Measurements from ENCODE around the gene SLC4A7.
A peak's percentile ranks its signal among the peaks of the same experiment; 100 is the strongest.
"Not testable (repeated sequence)": the region's sequence is repeated elsewhere in the genome, so short reads cannot be mapped to it uniquely, and the experiment has no call there.

The SLC4A7 gene

GRCh38 chr3:27487383-27487782 lies 3.2 kb upstream of the SLC4A7 start:
- no peak for DNase-seq (ENCODE audit: low read depth)

- DNase-seq (ENCODE audit: low read depth), result no peak
Observed at GRCh38 chr3:27486336-27486735, 2.2 kb upstream of the SLC4A7 start.

- no peak for DNase-seq (ENCODE audit: low read depth)
Observed at GRCh38 chr3:27485866-27486265, 1.7 kb upstream of the SLC4A7 start.

- DNase-seq (ENCODE audit: low read depth), result no peak
Observed at GRCh38 chr3:27483117-27484014, 818 bp downstream of the SLC4A7 start.

DNA sequence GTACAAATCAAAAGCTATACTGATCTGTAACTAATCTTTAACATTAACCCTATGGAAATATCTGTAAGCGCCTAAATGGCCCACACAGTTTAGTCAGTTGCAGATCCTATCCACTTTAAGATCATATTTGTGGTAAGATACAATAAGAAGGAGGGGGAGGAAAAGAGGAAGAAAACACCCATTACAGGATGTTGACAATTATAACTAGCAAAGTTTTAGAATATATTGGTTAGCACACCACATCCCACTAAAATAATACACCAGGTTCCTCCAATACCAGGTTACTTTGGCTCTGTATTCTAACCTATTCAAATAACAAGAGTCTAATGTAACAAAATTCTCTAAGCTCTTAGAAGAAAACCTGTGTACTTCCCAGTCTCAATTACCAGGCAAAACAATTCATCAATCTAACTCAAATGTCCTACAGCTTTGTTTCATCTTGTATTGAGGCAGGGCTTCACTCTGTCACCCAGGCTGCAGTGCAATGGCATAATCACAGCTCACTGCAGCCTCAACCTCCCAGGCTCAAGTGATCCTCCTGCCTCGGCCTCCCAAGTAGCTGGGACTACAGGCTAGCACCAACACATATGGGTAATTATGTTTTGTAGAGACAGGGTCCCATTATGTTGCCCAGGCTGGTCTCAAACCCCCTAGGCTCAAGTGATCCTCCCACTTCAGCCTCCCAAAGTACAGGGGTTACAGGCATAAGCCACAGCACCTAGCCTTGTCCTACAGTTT lies 4.2 kb downstream of the SLC4A7 start:
- DNase-seq (ENCODE audit: low read depth), result no peak

- no peak for DNase-seq (ENCODE audit: low read depth)
Observed at GRCh38 chr3:27471923-27472550, 12.1 kb downstream of the SLC4A7 start.

GRCh38 chr3:27468283-27468886 lies 15.8 kb downstream of the SLC4A7 start:
- DNase-seq (ENCODE audit: low read depth), result no peak

DNA sequence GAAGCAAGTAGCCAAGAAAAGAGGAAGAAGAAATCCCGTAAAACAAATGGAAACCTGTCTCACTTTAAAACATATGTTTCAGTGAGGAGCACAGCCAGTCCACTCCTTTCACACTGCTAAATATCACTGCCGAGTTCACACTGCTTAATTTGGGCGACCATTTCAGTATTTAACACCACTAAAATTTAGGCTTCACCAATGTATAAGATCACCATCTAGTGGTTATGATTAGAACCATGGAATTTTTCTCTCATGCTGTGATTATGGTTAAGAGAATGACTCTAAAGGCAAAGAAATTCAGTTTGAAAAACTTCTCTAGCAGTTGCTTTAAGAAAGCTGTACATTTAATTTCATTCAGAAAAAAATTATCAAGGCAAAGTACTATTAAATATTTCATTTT lies 16.6 kb downstream of the SLC4A7 start:
- no peak for DNase-seq (ENCODE audit: low read depth)

- DNase-seq (ENCODE audit: low read depth), result no peak
Observed at GRCh38 chr3:27464646-27465045, 19.5 kb downstream of the SLC4A7 start.

DNA sequence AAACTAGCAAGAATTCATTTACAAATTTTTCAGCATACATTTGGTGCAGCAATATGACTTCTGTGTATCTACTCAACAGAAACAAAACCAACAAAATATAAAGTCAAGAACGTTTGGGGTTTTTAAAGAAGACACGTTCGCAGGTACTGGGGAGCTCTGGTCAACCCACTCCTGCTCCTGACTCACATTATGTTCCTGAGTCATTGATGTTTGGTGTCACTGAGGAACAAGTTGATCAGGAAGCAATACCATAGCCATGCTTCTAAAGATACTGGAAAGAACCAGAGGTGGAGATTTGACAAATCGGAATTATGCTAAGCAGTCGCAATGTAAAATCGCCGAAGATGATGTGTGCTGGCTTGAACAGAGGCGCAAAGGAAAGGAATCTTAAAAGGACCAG lies 22.0 kb downstream of the SLC4A7 start:
- DNase-seq (ENCODE audit: low read depth), result no peak

- DNase-seq (ENCODE audit: low read depth), result no peak
Observed at GRCh38 chr3:27458929-27459328, 25.3 kb downstream of the SLC4A7 start.

DNA sequence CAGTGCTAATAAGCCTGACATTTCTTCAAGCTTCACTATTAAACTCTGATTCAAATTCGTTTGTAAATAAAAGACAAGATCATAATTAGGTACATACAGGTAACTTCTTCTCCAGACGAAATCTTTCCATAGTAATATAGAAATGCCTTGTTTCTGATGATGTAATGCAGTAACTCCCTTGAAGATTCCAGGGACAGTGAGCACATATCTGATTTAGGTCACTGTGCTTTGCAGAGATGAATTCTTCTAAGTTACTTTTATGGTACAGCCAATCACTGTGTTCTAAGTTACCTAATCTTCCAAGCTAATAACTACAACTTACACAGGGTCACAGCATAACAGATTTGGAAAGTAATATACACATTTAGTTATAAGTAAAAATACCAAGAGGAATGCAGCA lies 27.6 kb downstream of the SLC4A7 start:
- no peak for DNase-seq (ENCODE audit: low read depth)

DNA sequence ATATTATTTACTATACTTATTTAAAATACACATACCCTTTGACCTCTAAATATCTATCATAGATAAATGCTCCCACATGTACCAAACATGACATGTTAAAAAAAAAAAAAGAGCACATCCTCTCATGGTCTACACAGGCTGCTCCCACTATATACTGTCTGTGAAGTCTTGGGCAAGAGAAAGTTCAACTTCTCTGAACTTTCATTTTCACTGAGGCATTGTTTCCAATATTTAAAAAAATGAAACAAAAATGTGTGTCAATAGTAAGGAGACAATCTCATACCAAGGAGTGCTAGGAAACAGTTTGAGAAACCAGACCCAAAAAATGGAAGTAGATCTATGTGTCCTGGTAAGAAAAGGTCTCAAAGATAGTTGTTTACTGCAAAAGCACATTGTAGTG lies 29.3 kb downstream of the SLC4A7 start:
- DNase-seq (ENCODE audit: low read depth), result no peak

GRCh38 chr3:27454461-27454860 lies 29.7 kb downstream of the SLC4A7 start:
- DNase-seq (ENCODE audit: low read depth), result no peak

GRCh38 chr3:27452368-27453090 lies 31.7 kb downstream of the SLC4A7 start:
- no peak for DNase-seq (ENCODE audit: low read depth)

DNA sequence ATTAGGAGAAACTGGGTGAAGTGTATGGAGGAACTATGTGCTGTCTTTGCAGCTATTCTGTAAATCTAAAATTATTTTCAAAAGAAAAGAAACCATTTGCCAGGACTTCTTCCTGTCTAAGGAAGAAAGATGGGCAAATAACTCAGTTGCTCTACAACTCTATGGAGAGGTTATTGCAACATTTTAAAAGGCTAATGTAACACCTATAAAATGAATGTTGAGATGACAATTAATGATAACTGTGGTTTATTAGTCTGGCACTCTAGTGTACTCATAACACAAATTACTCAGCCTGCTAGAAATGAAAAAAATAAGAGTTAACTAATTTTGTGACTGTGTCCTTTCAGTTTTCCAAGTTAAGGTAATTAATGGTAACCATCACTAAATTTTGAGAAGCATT lies 32.3 kb downstream of the SLC4A7 start:
- no peak for DNase-seq (ENCODE audit: low read depth)

- DNase-seq (ENCODE audit: low read depth), result no peak
Observed at GRCh38 chr3:27451251-27451650, 32.9 kb downstream of the SLC4A7 start.

- no peak for DNase-seq (ENCODE audit: low read depth)
Observed at GRCh38 chr3:27449530-27450150, 34.5 kb downstream of the SLC4A7 start.

GRCh38 chr3:27442995-27443394 lies 41.2 kb downstream of the SLC4A7 start:
- not testable (repeated sequence) for DNase-seq (ENCODE audit: low read depth)

DNA sequence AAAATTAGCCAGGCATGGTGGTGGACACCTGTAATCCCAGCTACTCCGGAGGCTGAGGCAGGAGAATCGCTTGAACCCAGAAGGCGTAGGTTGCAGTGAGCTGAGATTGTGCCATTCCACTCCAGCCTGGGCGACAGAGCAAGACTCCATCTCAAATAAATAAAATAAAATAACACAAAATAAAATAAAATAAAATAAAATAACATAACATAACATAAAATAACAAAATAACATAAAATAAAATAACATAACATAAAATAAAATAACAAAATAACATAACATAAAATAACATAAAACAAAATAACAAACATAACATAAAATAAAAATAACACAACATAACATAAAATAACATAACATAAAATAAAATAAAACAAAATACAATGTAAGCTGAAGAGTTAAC lies 45.8 kb downstream of the SLC4A7 start:
- not testable (repeated sequence) for DNase-seq (ENCODE audit: low read depth)

GRCh38 chr3:27431116-27431515 lies 53.1 kb downstream of the SLC4A7 start:
- DNase-seq (ENCODE audit: low read depth), result peak; percentile 97

Measured in HS-27A (cell line).